ENCODE results near the gene XPNPEP3. TPM values are rescaled to one million over a fixed set of nuclear protein-coding genes. Genes with fewer than 3 reads are reported as not detected.

The XPNPEP3 gene
- total RNA-seq, 1 donor from 2014 or later, result 12.8 TPM

GRCh38 chr22:40955571-40955970, 98.6 kb downstream of the XPNPEP3 start:
- Histone ChIP-seq H3K36me3 (peaks cover 0 to 31% of the 10 kb centered on the region in 2 donors), H3K4me1 (peaks cover 15% of the 10 kb centered on the region), H3K4me3 (no peak overlapping the region), H3K27ac (no peak overlapping the region), H3K9me3 (no peaks in the 10 kb centered on the region), H3K27me3 (no peaks in the 10 kb centered on the region)
- intact Hi-C loops (cut with DNase I), result no loop called here
- no peak for DNase-seq (ENCODE audit: extremely low spot score in 2 of 2)
- TF ChIP-seq POLR2A (IDR thresholded peaks at IDR 0.05) (no peak), POLR2AphosphoS5 (IDR thresholded peaks at IDR 0.05; ENCODE audit: insufficient read depth in 1 of 2, low read depth in 1 of 2) (no peak), CTCF (IDR thresholded peaks at IDR 0.05) (no peak)

- Histone ChIP-seq H3K27me3 (no peaks in the 10 kb centered on the region), H3K4me3 (no peak overlapping the region), H3K9me3 (no peaks in the 10 kb centered on the region), H3K4me1 (peaks cover 7% of the 10 kb centered on the region), H3K27ac (no peak overlapping the region), H3K36me3 (peaks cover 0 to 31% of the 10 kb centered on the region in 2 donors)
- DNase-seq (ENCODE audit: extremely low spot score in 2 of 2), result no peak
- intact Hi-C loops (cut with DNase I), result no loop called here
- no peak for TF ChIP-seq POLR2A (IDR thresholded peaks at IDR 0.05)
- no peak for TF ChIP-seq POLR2AphosphoS5 (IDR thresholded peaks at IDR 0.05; ENCODE audit: insufficient read depth in 1 of 2, low read depth in 1 of 2)
- TF ChIP-seq CTCF (IDR thresholded peaks at IDR 0.05), result no peak
These were observed 100.7 kb downstream of the XPNPEP3 start for GRCh38 chr22:40957601-40958000.

GRCh38 chr22:40958299-40958698, 101.4 kb downstream of the XPNPEP3 start:
- Histone ChIP-seq H3K27ac (no peak overlapping the region), H3K9me3 (no peaks in the 10 kb centered on the region), H3K36me3 (peaks cover 0 to 34% of the 10 kb centered on the region in 2 donors), H3K4me1 (no peaks in the 10 kb centered on the region), H3K27me3 (no peaks in the 10 kb centered on the region), H3K4me3 (no peak overlapping the region)
- intact Hi-C loops (cut with DNase I), result no loop called here
- TF ChIP-seq POLR2A (IDR thresholded peaks at IDR 0.05) (no peak), CTCF (IDR thresholded peaks at IDR 0.05) (no peak), POLR2AphosphoS5 (IDR thresholded peaks at IDR 0.05; ENCODE audit: insufficient read depth in 1 of 2, low read depth in 1 of 2) (no peak)
- no peak for DNase-seq (ENCODE audit: extremely low spot score in 2 of 2)

- Histone ChIP-seq H3K27ac (no peak overlapping the region), H3K36me3 (peaks cover 0 to 40% of the 10 kb centered on the region in 2 donors), H3K9me3 (no peaks in the 10 kb centered on the region), H3K27me3 (no peaks in the 10 kb centered on the region), H3K4me3 (no peak overlapping the region), H3K4me1 (no peaks in the 10 kb centered on the region)
- TF ChIP-seq POLR2A (IDR thresholded peaks at IDR 0.05) (no peak), CTCF (IDR thresholded peaks at IDR 0.05) (no peak), POLR2AphosphoS5 (IDR thresholded peaks at IDR 0.05; ENCODE audit: insufficient read depth in 1 of 2, low read depth in 1 of 2) (no peak)
- intact Hi-C loops (cut with DNase I), result no loop called here
- DNase-seq (ENCODE audit: extremely low spot score in 2 of 2), result no peak
These were observed 103.2 kb downstream of the XPNPEP3 start for GRCh38 chr22:40960145-40960544.

- peaks cover 0 to 37% of the 10 kb centered on the region in 2 donors for H3K36me3 ChIP-seq
- no peak for TF ChIP-seq POLR2A (IDR thresholded peaks at IDR 0.05)
- no peak for TF ChIP-seq CTCF (IDR thresholded peaks at IDR 0.05)
- TF ChIP-seq POLR2AphosphoS5 (IDR thresholded peaks at IDR 0.05; ENCODE audit: insufficient read depth in 1 of 2, low read depth in 1 of 2), result no peak
- DNase-seq (ENCODE audit: extremely low spot score in 2 of 2), result no peak
- H3K4me1 ChIP-seq, result no peaks in the 10 kb centered on the region
- no peaks in the 10 kb centered on the region for H3K27me3 ChIP-seq
- intact Hi-C loops (cut with DNase I), result no loop called here
- no peak overlapping the region for H3K4me3 ChIP-seq
- no peak overlapping the region for H3K27ac ChIP-seq
- H3K9me3 ChIP-seq, result no peaks in the 10 kb centered on the region
These were observed 109.2 kb downstream of the XPNPEP3 start for GRCh38 chr22:40965936-40966725.

All from vagina (tissue), 2 donors.